Liver (tissue), 3 donors: ENCODE data around the gene HOXB13.

Experiments used
- FOXA1 ChIP-seq: IDR thresholded peaks from 2 replicates; pipeline ENCODE4 v1.6.1; 2016; ENCODE audit warnings: antibody characterized with exemption
- GABPA ChIP-seq, 2 donors: IDR thresholded peaks in 1 of 2; conservative IDR thresholded peaks in 1 of 2; 2 replicates each; pipeline ENCODE4 v1.6.1; 2016; ENCODE audit warnings: antibody characterized with exemption in 2 of 2, mild to moderate bottlenecking in 1 of 2, moderate library complexity in 1 of 2
- HNF4A ChIP-seq, 2 donors: conservative IDR thresholded peaks; 2 replicates each; pipeline ENCODE4 v1.6.1; 2016; ENCODE audit warnings: antibody characterized with exemption in 2 of 2, mild to moderate bottlenecking in 2 of 2
- JUND ChIP-seq, 2 donors: IDR thresholded peaks; 2 replicates each; pipeline ENCODE4 v1.6.1; 2016; ENCODE audit warnings: antibody characterized with exemption in 2 of 2
- RAD21 ChIP-seq, 2 donors: IDR thresholded peaks; 2 replicates each; pipeline ENCODE4 v1.6.1; 2016; ENCODE audit warnings: antibody characterized with exemption in 2 of 2, mild to moderate bottlenecking in 2 of 2
- RXRA ChIP-seq, 2 donors: IDR thresholded peaks; 2 replicates each; pipeline ENCODE4 v1.6.1; 2017 to 2018; ENCODE audit warnings: antibody characterized with exemption in 2 of 2, mild to moderate bottlenecking in 1 of 2
- SP1 ChIP-seq: IDR thresholded peaks from 2 replicates; pipeline ENCODE4 v1.6.1; 2018; ENCODE audit warnings: antibody characterized with exemption, mild to moderate bottlenecking
- TAF1 ChIP-seq: conservative IDR thresholded peaks from 2 replicates; pipeline ENCODE4 v1.6.1; 2016; ENCODE audit warnings: antibody characterized with exemption, mild to moderate bottlenecking
- YY1 ChIP-seq: IDR thresholded peaks from 2 replicates; pipeline ENCODE4 v1.6.1; 2016; ENCODE audit warnings: antibody characterized with exemption, mild to moderate bottlenecking
- TF ChIP-seq, protein P1 (sequence below): fragments of 150-350 bp; IDR thresholded peaks from 2 replicates; pipeline ENCODE4 v1.5.1; 2017; ENCODE audit warnings: improper control_type of control experiment, low read depth, low read length; ENCODE audit not compliant: missing input control
- TF ChIP-seq, protein P2 (sequence below): IDR thresholded peaks from 2 replicates; pipeline ENCODE4 v1.6.1; 2016; ENCODE audit warnings: antibody characterized with exemption
- TF ChIP-seq, protein P3 (sequence below): IDR thresholded peaks from 2 replicates; pipeline ENCODE4 v1.6.1; 2016; ENCODE audit warnings: antibody characterized with exemption
- TF ChIP-seq, protein P4 (sequence below): IDR thresholded peaks from 2 replicates; pipeline ENCODE4 v1.6.1; 2016; ENCODE audit warnings: antibody characterized with exemption, mild to moderate bottlenecking
- TF ChIP-seq, protein P5 (sequence below): IDR thresholded peaks from 2 replicates; pipeline ENCODE4 v1.6.1; 2016; ENCODE audit warnings: antibody characterized with exemption
- donor health status: healthy.
- donor health status: healthy.

DNA sequence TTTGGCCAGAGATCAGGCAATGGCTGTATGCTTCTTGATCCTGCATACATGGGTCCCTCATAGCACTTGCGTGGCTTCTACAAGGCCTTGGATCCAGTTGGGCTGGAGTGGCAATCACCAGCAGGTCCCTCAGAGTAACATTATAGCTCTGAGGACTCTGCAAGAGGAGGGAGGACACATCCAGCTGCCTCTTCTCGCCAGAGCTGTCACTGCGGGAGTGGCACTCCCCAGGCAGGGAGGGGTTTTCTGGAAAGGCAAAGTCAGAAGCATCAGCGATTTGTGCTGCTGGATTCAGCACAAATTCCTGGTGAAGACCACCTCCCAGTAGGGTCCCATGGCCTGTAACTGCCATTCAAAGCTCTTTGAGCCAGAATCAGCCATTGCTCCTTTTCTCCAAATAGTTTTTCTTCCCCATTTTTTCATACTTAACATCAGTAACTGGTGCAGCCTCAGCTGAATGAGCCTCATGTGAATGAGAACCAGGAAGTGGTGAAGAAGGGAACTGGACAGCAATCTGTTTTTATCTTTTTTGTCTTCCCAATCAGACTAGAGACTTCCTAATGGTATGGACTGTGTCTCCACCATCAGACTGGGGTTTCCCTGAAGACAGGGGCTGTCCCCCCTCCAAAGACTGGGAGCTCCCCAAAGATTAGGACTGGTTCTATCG, 40.6 kb upstream of the HOXB13 start:
- TF ChIP-seq, protein P1, sequence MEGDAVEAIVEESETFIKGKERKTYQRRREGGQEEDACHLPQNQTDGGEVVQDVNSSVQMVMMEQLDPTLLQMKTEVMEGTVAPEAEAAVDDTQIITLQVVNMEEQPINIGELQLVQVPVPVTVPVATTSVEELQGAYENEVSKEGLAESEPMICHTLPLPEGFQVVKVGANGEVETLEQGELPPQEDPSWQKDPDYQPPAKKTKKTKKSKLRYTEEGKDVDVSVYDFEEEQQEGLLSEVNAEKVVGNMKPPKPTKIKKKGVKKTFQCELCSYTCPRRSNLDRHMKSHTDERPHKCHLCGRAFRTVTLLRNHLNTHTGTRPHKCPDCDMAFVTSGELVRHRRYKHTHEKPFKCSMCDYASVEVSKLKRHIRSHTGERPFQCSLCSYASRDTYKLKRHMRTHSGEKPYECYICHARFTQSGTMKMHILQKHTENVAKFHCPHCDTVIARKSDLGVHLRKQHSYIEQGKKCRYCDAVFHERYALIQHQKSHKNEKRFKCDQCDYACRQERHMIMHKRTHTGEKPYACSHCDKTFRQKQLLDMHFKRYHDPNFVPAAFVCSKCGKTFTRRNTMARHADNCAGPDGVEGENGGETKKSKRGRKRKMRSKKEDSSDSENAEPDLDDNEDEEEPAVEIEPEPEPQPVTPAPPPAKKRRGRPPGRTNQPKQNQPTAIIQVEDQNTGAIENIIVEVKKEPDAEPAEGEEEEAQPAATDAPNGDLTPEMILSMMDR = no peak
- TF ChIP-seq RAD21 (IDR thresholded peaks at IDR 0.05) (no peak), HNF4A (conservative IDR thresholded peaks at IDR 0.05) (no peak), YY1 (no peak), TAF1 (no peak), SP1 (no peak), GABPA (IDR thresholded peaks at IDR 0.05 in 1 of 2, conservative IDR thresholded peaks at IDR 0.05 in 1 of 2) (no peak), FOXA1 (no peak), JUND (IDR thresholded peaks at IDR 0.05) (no peak), RXRA (IDR thresholded peaks at IDR 0.05) (no peak)
- TF ChIP-seq, protein P2, sequence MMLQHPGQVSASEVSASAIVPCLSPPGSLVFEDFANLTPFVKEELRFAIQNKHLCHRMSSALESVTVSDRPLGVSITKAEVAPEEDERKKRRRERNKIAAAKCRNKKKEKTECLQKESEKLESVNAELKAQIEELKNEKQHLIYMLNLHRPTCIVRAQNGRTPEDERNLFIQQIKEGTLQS = no peak
- TF ChIP-seq, protein P3, sequence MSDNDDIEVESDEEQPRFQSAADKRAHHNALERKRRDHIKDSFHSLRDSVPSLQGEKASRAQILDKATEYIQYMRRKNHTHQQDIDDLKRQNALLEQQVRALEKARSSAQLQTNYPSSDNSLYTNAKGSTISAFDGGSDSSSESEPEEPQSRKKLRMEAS = no peak
- TF ChIP-seq, protein P4, sequence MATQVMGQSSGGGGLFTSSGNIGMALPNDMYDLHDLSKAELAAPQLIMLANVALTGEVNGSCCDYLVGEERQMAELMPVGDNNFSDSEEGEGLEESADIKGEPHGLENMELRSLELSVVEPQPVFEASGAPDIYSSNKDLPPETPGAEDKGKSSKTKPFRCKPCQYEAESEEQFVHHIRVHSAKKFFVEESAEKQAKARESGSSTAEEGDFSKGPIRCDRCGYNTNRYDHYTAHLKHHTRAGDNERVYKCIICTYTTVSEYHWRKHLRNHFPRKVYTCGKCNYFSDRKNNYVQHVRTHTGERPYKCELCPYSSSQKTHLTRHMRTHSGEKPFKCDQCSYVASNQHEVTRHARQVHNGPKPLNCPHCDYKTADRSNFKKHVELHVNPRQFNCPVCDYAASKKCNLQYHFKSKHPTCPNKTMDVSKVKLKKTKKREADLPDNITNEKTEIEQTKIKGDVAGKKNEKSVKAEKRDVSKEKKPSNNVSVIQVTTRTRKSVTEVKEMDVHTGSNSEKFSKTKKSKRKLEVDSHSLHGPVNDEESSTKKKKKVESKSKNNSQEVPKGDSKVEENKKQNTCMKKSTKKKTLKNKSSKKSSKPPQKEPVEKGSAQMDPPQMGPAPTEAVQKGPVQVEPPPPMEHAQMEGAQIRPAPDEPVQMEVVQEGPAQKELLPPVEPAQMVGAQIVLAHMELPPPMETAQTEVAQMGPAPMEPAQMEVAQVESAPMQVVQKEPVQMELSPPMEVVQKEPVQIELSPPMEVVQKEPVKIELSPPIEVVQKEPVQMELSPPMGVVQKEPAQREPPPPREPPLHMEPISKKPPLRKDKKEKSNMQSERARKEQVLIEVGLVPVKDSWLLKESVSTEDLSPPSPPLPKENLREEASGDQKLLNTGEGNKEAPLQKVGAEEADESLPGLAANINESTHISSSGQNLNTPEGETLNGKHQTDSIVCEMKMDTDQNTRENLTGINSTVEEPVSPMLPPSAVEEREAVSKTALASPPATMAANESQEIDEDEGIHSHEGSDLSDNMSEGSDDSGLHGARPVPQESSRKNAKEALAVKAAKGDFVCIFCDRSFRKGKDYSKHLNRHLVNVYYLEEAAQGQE = no peak
- TF ChIP-seq, protein P5, sequence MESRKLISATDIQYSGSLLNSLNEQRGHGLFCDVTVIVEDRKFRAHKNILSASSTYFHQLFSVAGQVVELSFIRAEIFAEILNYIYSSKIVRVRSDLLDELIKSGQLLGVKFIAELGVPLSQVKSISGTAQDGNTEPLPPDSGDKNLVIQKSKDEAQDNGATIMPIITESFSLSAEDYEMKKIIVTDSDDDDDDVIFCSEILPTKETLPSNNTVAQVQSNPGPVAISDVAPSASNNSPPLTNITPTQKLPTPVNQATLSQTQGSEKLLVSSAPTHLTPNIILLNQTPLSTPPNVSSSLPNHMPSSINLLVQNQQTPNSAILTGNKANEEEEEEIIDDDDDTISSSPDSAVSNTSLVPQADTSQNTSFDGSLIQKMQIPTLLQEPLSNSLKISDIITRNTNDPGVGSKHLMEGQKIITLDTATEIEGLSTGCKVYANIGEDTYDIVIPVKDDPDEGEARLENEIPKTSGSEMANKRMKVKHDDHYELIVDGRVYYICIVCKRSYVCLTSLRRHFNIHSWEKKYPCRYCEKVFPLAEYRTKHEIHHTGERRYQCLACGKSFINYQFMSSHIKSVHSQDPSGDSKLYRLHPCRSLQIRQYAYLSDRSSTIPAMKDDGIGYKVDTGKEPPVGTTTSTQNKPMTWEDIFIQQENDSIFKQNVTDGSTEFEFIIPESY = no peak
